GM19043 (cell line): ENCODE results near the gene RAC2.
A peak's percentile ranks its signal among the peaks of the same experiment; 100 is the strongest.

ENCODE experiments used
- ATAC-seq: cut with Tn5 transposase; IDR thresholded peaks from one replicate; pipeline ENCODE4 v1.9.1; 2021; ENCODE audit warnings: low read depth; ENCODE audit not compliant: unreplicated experiment

RAC2 gene

GRCh38 chr22:37244114-37244921 lies at the start of gene RAC2:
RAC2 (minus strand) TSS chr22:37244269; CDS start chr22:37244148, 121 bp downstream.
- ATAC-seq: no peak

GRCh38 chr22:37293172-37293571 lies 49.1 kb upstream of the RAC2 start:
- no peak for ATAC-seq

GRCh38 chr22:37292641-37293040 lies 48.6 kb upstream of the RAC2 start:
- ATAC-seq: no peak

GRCh38 chr22:37291559-37292298 lies 47.7 kb upstream of the RAC2 start:
- no peak for ATAC-seq

DNA sequence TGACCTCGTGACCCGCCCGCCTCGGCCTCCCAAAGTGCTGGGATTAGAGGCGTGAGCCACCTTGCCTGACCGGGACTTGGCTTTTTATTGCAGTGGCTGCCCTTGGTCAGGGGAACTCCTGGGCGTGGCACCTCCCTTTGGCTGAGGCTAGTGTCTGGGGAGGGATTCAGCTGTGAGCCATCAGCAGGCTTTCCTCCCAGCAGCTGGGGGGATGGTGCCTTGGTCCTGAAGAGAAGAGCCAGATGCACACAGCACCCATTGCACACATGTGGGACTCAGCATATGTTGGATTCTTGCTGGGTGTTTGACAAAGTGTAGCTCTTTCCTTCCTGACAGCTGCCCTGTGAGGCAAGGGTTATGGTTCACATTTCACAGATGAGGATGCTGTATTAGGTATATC lies 46.7 kb upstream of the RAC2 start:
- no peak for ATAC-seq

GRCh38 chr22:37289156-37289735 lies 45.2 kb upstream of the RAC2 start:
- ATAC-seq: no peak

- no peak for ATAC-seq
Observed at GRCh38 chr22:37288521-37288920, 44.5 kb upstream of the RAC2 start.

- no peak for ATAC-seq
Observed at GRCh38 chr22:37287550-37287951, 43.5 kb upstream of the RAC2 start.

DNA sequence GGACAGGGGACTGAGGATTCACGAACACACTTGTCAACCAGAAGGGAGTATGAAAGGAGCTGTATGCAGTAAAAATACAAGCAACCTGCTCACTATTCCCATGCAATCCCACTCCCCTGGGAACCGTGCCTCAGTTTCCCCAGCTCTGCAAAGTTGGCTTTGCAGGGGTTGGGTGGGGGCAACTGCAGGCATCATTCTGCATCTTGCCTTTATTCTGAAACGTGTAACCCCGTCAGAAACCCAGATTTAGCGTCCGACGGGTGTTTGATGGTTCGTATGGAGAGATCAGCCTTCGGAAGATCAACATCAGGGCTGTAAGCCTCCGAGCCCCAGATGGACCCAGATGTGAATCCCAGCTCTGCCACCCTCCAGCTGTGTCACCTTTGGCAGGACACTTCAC lies 41.9 kb upstream of the RAC2 start:
- no peak for ATAC-seq

DNA sequence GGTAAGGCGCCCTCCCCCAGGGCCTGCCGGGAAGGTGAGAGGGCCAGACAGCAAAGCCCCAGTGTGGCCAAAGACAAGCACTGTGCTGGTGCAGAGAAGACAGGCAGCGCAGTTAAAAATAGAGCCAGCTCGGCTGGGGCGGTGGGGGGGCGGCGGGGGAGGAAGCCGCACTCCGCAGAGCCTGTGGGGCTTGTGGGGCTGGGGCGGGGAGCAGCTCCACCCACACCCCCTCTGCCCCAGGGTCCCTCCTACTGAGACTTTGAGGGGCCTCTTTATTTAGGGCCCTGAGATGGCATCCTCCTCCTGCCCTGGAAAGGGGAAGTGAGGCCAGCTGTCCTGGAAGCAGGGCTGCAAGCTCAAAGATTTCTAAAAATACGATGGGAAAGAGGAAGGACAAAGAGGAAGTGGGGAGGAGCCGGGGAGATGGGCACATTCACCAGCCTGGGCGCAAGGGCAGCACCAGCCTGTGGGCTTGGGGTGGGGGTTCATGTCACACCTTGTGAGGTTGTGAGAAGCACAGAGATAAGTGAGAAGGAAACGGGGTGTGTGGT lies 40.8 kb upstream of the RAC2 start:
- no peak for ATAC-seq

DNA sequence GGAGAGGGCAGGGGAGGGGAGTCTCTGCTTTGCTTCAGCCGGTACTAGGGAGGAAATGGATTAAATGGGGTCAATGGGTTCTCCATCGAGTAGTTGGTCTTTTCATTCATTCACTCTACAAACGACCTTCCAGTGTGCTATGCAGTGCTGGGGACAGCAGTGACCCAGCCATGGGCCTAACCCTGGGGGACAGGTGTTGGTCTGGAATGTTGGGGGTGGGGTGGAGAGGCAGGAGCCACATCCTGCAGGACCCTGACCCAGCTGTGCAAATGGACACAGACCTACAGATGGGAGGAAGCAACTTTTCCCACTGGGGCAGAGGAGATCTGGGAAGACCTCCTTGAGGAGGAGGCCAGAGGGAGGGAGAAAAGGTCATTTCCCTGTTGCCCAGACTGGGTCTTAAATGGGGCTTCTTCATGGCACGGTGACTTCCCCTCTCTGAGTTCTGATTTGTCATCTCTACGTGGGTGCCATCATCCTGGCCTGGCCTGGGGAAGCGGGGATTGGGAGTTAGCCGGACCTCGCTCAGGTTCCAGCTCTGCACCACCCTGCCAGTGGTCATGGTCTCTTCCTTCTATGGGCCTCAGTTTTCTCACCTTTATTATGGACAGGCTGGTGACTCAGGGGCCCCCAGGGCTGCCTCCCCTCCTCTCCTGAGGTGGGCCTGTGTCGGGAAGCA lies 40.2 kb upstream of the RAC2 start:
- ATAC-seq: no peak

- no peak for ATAC-seq
Observed at GRCh38 chr22:37283393-37283937, 39.4 kb upstream of the RAC2 start.

- peak; percentile 65 for ATAC-seq
Observed at GRCh38 chr22:37282385-37282677, 38.3 kb upstream of the RAC2 start, which contains the start of gene CYTH4. CYTH4 (plus strand) TSS chr22:37282508; CDS start chr22:37282570, 62 bp downstream.

DNA sequence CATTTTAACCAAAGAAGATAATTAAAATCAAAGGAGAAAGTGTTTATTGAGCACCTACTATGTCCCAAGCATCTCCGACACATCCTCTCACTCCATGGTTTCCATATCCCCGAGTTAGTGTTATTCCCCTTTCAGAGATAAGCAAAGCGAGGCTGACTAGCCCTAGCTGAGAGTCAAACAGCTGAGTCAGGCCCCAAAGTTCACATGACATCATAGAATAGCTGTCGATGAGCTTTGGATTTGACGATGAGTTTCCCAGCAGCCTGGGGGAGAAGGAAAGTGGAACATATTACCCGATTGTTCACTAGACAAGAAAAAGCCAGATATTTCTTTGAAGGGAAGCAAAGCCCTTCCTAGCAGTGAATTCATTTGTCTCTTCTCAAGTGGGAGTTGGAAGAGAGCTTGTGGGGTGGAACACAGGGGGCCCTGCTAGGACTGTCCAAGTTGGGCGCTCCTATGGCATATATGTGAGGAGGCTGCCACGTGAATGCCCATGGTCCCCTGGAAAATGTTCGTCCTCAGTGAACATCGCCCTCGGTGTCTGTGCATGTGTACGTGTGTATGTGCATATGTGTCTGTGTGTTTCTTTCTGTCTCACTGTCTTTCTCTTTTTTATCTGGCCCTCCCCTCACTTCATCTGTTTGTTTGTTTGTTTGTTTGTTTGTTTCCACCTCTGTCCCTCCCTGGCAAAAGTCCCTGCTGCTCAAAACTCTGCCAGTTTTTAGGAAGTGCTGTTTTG lies 37.7 kb upstream of the RAC2 start:
- no peak for ATAC-seq

DNA sequence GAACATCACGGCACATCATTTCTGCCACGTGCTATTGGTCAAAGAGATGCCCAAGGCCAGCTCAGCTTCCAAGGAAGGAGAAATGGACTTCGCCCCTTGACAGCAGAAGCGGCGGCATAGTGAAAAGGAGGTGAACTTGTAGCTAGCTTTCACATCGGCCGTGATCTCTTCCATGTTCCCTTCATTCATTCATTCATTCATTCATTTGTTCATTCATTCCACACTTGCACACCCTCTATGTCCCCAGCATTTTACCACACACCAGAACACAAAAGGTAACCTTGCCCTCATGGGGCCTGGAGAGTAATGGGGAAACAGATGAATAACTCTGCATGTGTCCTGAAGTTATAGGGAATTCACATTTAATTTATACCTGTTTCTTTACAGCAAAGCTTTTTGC lies 37.1 kb upstream of the RAC2 start:
- ATAC-seq: no peak

GRCh38 chr22:37280718-37281117 lies 36.6 kb upstream of the RAC2 start:
- ATAC-seq: no peak

- no peak for ATAC-seq
Observed at GRCh38 chr22:37279331-37280181, 35.5 kb upstream of the RAC2 start.

DNA sequence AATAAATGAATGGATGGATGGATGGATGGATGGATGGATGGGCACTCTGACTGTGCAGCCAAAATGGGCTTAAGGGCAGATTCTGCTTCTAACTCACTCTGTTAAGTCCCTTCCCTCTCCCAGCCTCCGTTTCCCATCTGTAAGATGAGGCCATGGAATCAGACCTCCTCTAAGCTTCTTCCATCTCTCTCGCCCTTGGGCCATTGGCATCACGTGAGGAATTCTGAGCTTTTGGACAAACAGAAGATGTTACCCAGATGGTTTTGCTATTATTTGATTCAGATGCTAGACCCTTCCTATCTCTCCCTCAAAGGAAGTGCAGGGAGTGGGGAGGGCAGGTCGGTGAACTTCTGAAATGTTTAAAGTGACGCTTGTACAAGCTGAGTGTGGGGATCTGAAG lies 34.2 kb upstream of the RAC2 start:
- no peak for ATAC-seq

DNA sequence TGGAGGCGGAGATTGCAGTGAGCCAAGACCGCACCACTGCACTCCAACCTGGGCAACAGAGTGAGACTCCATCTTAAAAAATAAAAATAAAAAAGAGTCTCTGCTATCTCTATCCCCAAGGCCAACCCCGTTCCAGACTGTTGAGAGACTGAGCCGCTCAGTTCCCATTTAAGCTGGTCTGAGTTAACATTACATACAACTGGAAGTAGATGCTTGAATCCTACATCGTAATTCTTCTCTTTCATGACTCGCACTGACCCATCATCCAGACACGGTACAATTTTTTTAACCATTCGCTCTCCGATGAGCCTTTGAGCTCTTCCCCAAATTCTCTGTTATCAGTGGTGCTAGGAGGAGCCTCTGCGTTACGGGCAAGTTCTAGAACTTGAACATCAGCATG lies 33.3 kb upstream of the RAC2 start:
- no peak for ATAC-seq
